ENCODE results near the gene TCF21. TPM values are rescaled to one million over a fixed set of nuclear protein-coding genes. Genes with fewer than 3 reads are reported as not detected.

Gene TCF21
- polyA plus RNA-seq, 2 of the 4 experiments (the other 2 are of a cell fraction) = 0.12 to 0.25 TPM

- 0 out of 2 replicates have a peak, but pooled peaks have one; percentile 35 for TF ChIP-seq HOXB13 (CRISPR knock-in tag; IDR thresholded peaks at IDR 0.05; ENCODE audit: low read depth)
- peak; percentile 88 for TF ChIP-seq CTCF (IDR thresholded peaks at IDR 0.05)
- peak; percentile 92 for TF ChIP-seq SMC3 (IDR thresholded peaks at IDR 0.05)
- TF ChIP-seq HES2 (IDR thresholded peaks at IDR 0.05) = no peak
- TF ChIP-seq CHD2 (IDR thresholded peaks at IDR 0.05; ENCODE audit: low read length, partially characterized antibody) = no peak
- TF ChIP-seq RAD21 (conservative IDR thresholded peaks at IDR 0.05 in 1 of 2, IDR thresholded peaks at IDR 0.05 in 1 of 2) = peak; percentile 96
- Histone ChIP-seq H3K4me1 (peaks cover 23% of the 10 kb centered on the region), H3K9me3 (peaks cover 14% of the 10 kb centered on the region; the same call in 1 of the 3 replicates), H3K4me3 (no peak overlapping the region), H3K4me2 (peak overlapping the region; percentile 69), H3K27ac (peak overlapping the region; percentile 88 to 91)
- DNase-seq (ENCODE audit: low read depth in 1 of 2, low spot score in 1 of 2) = peak; percentile 35 to 93
- POLR2A ChIA-PET = interaction anchor here (1.8 kb wide), 1 partner anchor 347 kb away, joined by 12 read pairs; no protein-coding TSS in a partner anchor
- CTCF ChIA-PET = interaction anchor here (0.6 to 5.3 kb wide), 51 partner anchors 8 to 1094 kb away, joined by 3 to 82 read pairs (median 4); no protein-coding TSS in a partner anchor
- 7% methylated on average over 8 of the region's 8 CpGs for WGBS (ENCODE audit: missing lambda C conversion rate)
- peak; percentile 81 for FAIRE-seq
- ATAC-seq = peak; percentile 90 to 93
Observed at GRCh38 chr6:133916650-133917151, 27.8 kb downstream of the TCF21 start.

GRCh38 chr6:133917781-133918180 is 28.9 kb downstream of the TCF21 start:
- peak overlapping the region; percentile 79 to 88 for H3K27ac ChIP-seq
- ATAC-seq (no peak), DNase-seq (ENCODE audit: low read depth in 1 of 2, low spot score in 1 of 2) (no peak), FAIRE-seq (no peak)
- H3K9me3 ChIP-seq = peaks cover 10% of the 10 kb centered on the region; the same call in 1 of the 3 replicates
- ChIA-PET POLR2A (interaction anchor here (1.8 kb wide), 1 partner anchor 348 kb away, joined by 12 read pairs; no protein-coding TSS in a partner anchor), CTCF (interaction anchor here (1.0 to 5.3 kb wide), 12 partner anchors 174 to 1095 kb away, joined by 3 to 82 read pairs (median 6); no protein-coding TSS in a partner anchor)
- peaks cover 23% of the 10 kb centered on the region for H3K4me1 ChIP-seq
- H3K4me3 ChIP-seq = no peak overlapping the region
- no peak overlapping the region for H3K4me2 ChIP-seq
- no peak for TF ChIP-seq NPAS2 (CRISPR knock-in tag; IDR thresholded peaks at IDR 0.05; ENCODE audit: borderline replicate concordance)
- 87% methylated on average over 4 of the region's 4 CpGs for WGBS (ENCODE audit: missing lambda C conversion rate)

GRCh38 chr6:133918208-133918930 is 29.5 kb downstream of the TCF21 start:
- CTCF ChIA-PET = interaction anchor here (1.4 to 5.3 kb wide), 4 partner anchors 81 to 349 kb away, joined by 7 to 82 read pairs (median 16); no protein-coding TSS in a partner anchor
- ATAC-seq = no peak
- DNase-seq (ENCODE audit: low read depth in 1 of 2, low spot score in 1 of 2) = no peak
- no peak for TF ChIP-seq RFX5 (IDR thresholded peaks at IDR 0.05)
- no peak for TF ChIP-seq ATOH8 (CRISPR knock-in tag; IDR thresholded peaks at IDR 0.05; ENCODE audit: low read depth)
- no peak for TF ChIP-seq KDM5A (IDR thresholded peaks at IDR 0.05)
- no peak for TF ChIP-seq JUNB (IDR thresholded peaks at IDR 0.05)
- no peak for TF ChIP-seq E2F6 (IDR thresholded peaks at IDR 0.05; ENCODE audit: borderline replicate concordance, low read depth)
- no peak for TF ChIP-seq RNF2 (IDR thresholded peaks at IDR 0.05; ENCODE audit: borderline replicate concordance, low read depth)
- POLR2A ChIA-PET = no interaction called here
- Histone ChIP-seq H3K4me2 (no peak overlapping the region), H3K9me3 (peaks cover 4% of the 10 kb centered on the region; the same call in 1 of the 3 replicates), H3K4me3 (no peak overlapping the region), H3K27ac (peak overlapping the region; percentile 79 to 88), H3K4me1 (peaks cover 23% of the 10 kb centered on the region)
- FAIRE-seq = no peak
- 69% methylated on average over 2 of the region's 2 CpGs for WGBS (ENCODE audit: missing lambda C conversion rate)
